Measurements from ENCODE around the gene KCNA10.

Gene KCNA10

DNA sequence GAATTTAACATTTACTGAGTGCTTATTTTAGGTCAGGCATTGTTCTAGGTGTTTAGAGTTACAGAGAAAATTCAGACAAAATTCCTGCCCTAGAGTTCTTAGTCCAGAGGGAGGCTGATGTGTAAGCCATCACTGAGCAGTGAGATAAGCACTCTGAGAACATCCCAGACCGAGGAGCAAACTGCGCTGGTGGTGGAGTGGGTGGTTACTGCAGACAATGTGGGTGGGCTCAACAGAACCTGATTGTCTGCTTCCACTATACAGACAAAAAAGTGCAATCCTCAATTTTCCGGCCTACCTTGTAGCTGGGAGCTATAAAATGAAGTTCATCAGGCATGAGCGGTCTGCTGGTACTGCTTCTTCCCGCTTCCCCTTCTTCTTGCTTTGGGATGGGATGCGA is 44.5 kb downstream of the KCNA10 start:
- no peak for DNase-seq (ENCODE audit: low read depth)

DNA sequence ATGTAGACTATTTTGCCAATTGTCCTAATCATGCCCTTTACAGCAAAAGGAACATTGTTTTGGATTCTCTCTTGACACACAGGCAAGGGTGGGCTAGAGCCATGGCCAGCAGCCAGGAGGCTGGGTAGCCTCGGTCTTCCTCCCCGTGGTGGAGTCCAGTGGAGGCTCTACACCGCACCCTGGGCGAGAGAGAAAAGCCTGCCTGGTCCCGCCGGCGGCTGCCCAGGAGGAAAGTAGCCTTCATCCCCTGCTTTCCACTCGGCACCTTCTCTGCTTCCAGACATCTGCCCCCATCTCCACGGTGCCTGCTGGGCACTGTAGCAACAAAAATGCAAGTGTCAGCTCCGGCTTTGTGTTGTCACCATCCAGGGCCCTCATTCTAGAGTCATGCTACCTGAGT is 46.4 kb downstream of the KCNA10 start:
- H3K4me3 ChIP-seq (ENCODE audit: control insufficient read depth, low read depth, low read length) = no peak overlapping the region
- TF ChIP-seq, protein P1, sequence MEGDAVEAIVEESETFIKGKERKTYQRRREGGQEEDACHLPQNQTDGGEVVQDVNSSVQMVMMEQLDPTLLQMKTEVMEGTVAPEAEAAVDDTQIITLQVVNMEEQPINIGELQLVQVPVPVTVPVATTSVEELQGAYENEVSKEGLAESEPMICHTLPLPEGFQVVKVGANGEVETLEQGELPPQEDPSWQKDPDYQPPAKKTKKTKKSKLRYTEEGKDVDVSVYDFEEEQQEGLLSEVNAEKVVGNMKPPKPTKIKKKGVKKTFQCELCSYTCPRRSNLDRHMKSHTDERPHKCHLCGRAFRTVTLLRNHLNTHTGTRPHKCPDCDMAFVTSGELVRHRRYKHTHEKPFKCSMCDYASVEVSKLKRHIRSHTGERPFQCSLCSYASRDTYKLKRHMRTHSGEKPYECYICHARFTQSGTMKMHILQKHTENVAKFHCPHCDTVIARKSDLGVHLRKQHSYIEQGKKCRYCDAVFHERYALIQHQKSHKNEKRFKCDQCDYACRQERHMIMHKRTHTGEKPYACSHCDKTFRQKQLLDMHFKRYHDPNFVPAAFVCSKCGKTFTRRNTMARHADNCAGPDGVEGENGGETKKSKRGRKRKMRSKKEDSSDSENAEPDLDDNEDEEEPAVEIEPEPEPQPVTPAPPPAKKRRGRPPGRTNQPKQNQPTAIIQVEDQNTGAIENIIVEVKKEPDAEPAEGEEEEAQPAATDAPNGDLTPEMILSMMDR (IDR thresholded peaks at IDR 0.05; ENCODE audit: control insufficient read depth, insufficient read depth, low read depth, low read length, missing control alignments) = no peak
- DNase-seq (ENCODE audit: low read depth) = no peak

More for the DNA sequence above, 44.5 kb downstream of the KCNA10 start:
- H3K4me3 ChIP-seq (ENCODE audit: control insufficient read depth, low read depth, low read length) = no peak overlapping the region
- TF ChIP-seq, protein P1 (IDR thresholded peaks at IDR 0.05; ENCODE audit: control insufficient read depth, insufficient read depth, low read depth, low read length, missing control alignments) = no peak

DNA sequence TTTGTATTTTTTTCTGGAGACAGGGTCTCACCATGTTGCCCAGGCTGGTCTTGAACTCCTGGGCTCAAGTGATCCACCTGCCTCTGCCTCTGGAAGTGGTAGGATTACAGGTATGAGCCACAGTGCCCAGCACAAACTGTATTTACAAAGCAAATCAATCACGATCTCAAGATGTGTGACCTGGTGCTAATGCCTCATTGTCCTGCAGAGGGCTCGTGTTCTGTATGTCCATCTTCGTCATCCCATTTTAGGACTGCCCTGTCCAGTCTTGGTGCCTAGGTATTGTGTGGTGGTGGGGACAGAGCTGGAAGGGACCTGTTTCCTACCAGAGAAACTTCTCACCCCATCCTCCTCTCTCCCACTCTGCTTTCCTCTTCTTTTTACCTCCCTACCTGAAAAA is 47.8 kb downstream of the KCNA10 start:
- TF ChIP-seq, protein P1 (IDR thresholded peaks at IDR 0.05; ENCODE audit: control insufficient read depth, insufficient read depth, low read depth, low read length, missing control alignments) = peak; percentile 17
- no peak for DNase-seq (ENCODE audit: low read depth)
- H3K4me3 ChIP-seq (ENCODE audit: control insufficient read depth, low read depth, low read length) = no peak overlapping the region

Measured in AG09309 (cell line).